CD8-positive, alpha-beta memory T cell (primary cell): ENCODE data around the gene SF3B4. TPM values are rescaled to one million over a fixed set of nuclear protein-coding genes. Genes with fewer than 3 reads are reported as not detected.
"Not testable (repeated sequence)": the region's sequence is repeated elsewhere in the genome, so short reads cannot be mapped to it uniquely, and the experiment has no call there.

Experiments used
- CTCF ChIA-PET: fragments of 350-600 bp; sonication (Branson Sonifier 250); formaldehyde crosslinking; loops from one replicate; lab custom pipeline; 2021; ENCODE audit warnings: antibody characterized with exemption; lab: Charles Lee
- POLR2A ChIA-PET: fragments of 350-600 bp; sonication (Branson Sonifier 250); formaldehyde crosslinking; loops from one replicate; lab custom pipeline; 2021; ENCODE audit warnings: antibody characterized with exemption; lab: Charles Lee
- DNase-seq, 5 donors: peaks; one replicate each; pipeline versions ENCODE4 v3.0.0 to v3.0.0-alpha.2; 2020 to 2022; ENCODE audit warnings: mixed read lengths in 1 of 5
- H3K27ac ChIP-seq: one replicate; pipeline ENCODE4 v1.7.0; 2013; ENCODE audit warnings: low read depth, mild to moderate bottlenecking, low read length, moderate library complexity
- H3K27me3 ChIP-seq: 2 replicates; pipeline ENCODE4 v1.7.0; 2013; ENCODE audit warnings: low read length, mild to moderate bottlenecking; ENCODE audit not compliant: insufficient read depth, poor library complexity, severe bottlenecking
- H3K36me3 ChIP-seq: 2 replicates; pipeline ENCODE4 v1.7.0; 2013; ENCODE audit warnings: mild to moderate bottlenecking, low read length, moderate library complexity; ENCODE audit not compliant: insufficient read depth
- H3K4me1 ChIP-seq: 2 replicates; pipeline ENCODE4 v1.7.0; 2013; ENCODE audit warnings: mild to moderate bottlenecking, low read length, moderate library complexity; ENCODE audit not compliant: insufficient read depth
- H3K4me3 ChIP-seq: 2 replicates; pipeline ENCODE4 v1.7.0; 2013; ENCODE audit warnings: mild to moderate bottlenecking, low read length
- H3K9me3 ChIP-seq: 2 replicates; pipeline ENCODE4 v1.7.0; 2013; ENCODE audit warnings: mild to moderate bottlenecking, low read length
- H3K27ac Mint-ChIP-seq, 8 donors: one replicate each; pipeline ENCODE4 v1.8.0; 2020 to 2021; ENCODE audit warnings: mixed read lengths in 8 of 8, mild to moderate bottlenecking in 6 of 8, inconsistent platforms in 3 of 8, moderate library complexity in 3 of 8
- H3K27me3 Mint-ChIP-seq, 2 donors: one replicate each; pipeline ENCODE4 v1.8.0; 2020 to 2021; ENCODE audit warnings: mixed read lengths in 2 of 2, mild to moderate bottlenecking in 1 of 2, moderate library complexity in 1 of 2
- H3K36me3 Mint-ChIP-seq, 3 donors: one replicate each; pipeline ENCODE4 v1.8.0; 2020 to 2021; ENCODE audit warnings: mixed read lengths in 3 of 3, inconsistent platforms in 1 of 3, mild to moderate bottlenecking in 1 of 3
- H3K4me1 Mint-ChIP-seq, 3 donors: one replicate each; pipeline ENCODE4 v1.8.0; 2020 to 2021; ENCODE audit warnings: mixed read lengths in 3 of 3, inconsistent platforms in 1 of 3, mild to moderate bottlenecking in 1 of 3
- H3K4me3 Mint-ChIP-seq, 7 donors: one replicate each; pipeline ENCODE4 v1.8.0; 2020 to 2021; ENCODE audit warnings: mixed read lengths in 7 of 7, mild to moderate bottlenecking in 6 of 7, moderate library complexity in 4 of 7, inconsistent platforms in 2 of 7
- H3K9me3 Mint-ChIP-seq, 5 donors: one replicate each; pipeline ENCODE4 v1.8.0; 2020 to 2022; ENCODE audit warnings: mixed read lengths in 5 of 5, mild to moderate bottlenecking in 3 of 5, moderate library complexity in 2 of 5, inconsistent platforms in 1 of 5
- polyA plus RNA-seq: library from polyadenylated mRNA; unstranded; fragments of 300-500 nt; fragmentation: Illumina TruSeq; gene quantifications from one replicate; pipeline ENCODE4 v1.2.3, GENCODE V29; 2021
- total RNA-seq, 2 experiments: library from RNA; stranded (reverse); gene quantifications; one replicate each; pipeline ENCODE4 v1.2.3, GENCODE V29; 2021

Gene SF3B4
- total and polyA plus RNA-seq, 3 experiments from 2014 or later = 111 to 124 (median 112) TPM

DNA sequence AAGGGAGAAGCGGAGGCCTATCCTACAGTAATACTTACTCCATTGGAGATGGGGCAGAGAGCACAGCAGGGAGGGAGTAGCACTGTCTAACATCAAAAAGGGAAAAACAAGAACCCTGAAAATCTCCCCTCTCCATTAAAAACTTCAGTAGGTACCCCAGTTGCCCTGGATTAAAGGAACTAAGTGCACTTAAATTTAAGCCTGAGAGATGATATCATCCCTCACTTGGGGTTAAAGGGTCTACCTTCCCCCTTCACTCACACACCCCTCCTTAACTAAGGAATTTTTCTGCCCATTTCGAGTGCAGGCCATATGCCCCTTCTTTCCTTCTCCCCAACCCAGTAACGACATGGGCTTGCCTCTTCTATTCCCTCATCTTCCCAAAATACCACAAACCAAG is 12.8 kb upstream of the SF3B4 start:
- POLR2A ChIA-PET = no interaction called here
- Histone ChIP-seq H3K36me3 (no peaks in the 10 kb centered on the region), H3K27me3 (no peaks in the 10 kb centered on the region), H3K4me3 (no peak overlapping the region), H3K4me1 (peaks cover 14% of the 10 kb centered on the region), H3K27ac (no peak overlapping the region), H3K9me3 (no peaks in the 10 kb centered on the region)
- no peak overlapping the region for H3K4me3 Mint-ChIP-seq
- DNase-seq = no peak
- CTCF ChIA-PET = no interaction called here
- peaks cover 20 to 28% (median 22%) of the 10 kb centered on the region in 3 donors for H3K4me1 Mint-ChIP-seq
- H3K27ac Mint-ChIP-seq = peak overlapping the region in 1 of 8 donors; percentile 58
- H3K36me3 Mint-ChIP-seq = peaks cover 0 to 14% (median 10%) of the 10 kb centered on the region in 3 donors
- no peaks in the 10 kb centered on the region for H3K27me3 Mint-ChIP-seq
- H3K9me3 Mint-ChIP-seq = no peaks in the 10 kb centered on the region

DNA sequence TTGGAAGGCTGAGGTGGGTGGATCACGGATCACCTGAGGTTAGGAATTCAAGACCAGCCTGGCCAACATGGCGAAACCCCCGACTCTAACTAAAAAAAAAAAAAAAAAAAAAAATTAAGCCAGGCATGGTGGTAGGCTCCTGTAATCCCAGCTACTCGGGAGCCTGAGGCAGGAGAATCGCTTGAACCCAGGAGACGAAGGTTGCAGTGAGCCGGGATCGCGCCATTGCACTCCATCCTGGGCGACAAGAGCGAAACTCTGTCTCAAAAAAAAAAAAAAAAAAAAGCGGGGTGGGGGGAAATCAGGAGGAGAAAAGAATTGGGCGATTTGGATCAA is 11.0 kb upstream of the SF3B4 start:
- H3K27ac ChIP-seq = peak overlapping the region; percentile 54
- not testable (repeated sequence) for H3K9me3 Mint-ChIP-seq, H3K27me3 Mint-ChIP-seq, H3K4me3 Mint-ChIP-seq, H3K36me3 Mint-ChIP-seq, DNase-seq, H3K9me3 ChIP-seq, H3K4me3 ChIP-seq, H3K27me3 ChIP-seq, H3K36me3 ChIP-seq
- Mint-ChIP-seq H3K4me1 (peaks cover 19 to 27% (median 22%) of the 10 kb centered on the region in 3 donors), H3K27ac (peak overlapping the region in 1 of 8 donors; percentile 63)
- POLR2A ChIA-PET = interaction anchor here (0.6 to 0.7 kb wide), 2 partner anchors 46 to 1903 kb away, joined by 4 to 5 read pairs; no protein-coding TSS in a partner anchor
- peaks cover 14% of the 10 kb centered on the region for H3K4me1 ChIP-seq
- CTCF ChIA-PET = interaction anchor here (1.4 kb wide), 1 partner anchor 16 kb away, joined by 3 read pairs; no protein-coding TSS in a partner anchor

DNA sequence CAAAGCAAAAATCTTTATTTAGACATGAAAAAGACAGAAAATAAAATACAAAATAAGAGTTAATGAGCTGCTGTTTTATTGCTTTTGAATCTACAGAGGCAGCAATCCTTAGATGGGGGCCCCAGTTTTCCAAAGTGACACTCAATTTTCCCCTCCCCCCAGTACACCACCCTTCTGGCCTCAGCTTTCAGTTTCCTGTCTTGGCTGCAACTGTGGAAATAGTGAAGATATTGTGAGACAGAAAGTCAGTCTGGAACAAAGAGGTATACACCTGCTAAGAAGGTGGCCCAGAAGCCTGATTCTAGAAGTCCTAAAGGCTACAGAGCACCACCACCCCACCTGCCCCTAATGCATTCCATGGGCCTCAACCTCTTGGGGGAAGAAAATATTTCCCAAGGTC is 10.2 kb upstream of the SF3B4 start:
- Mint-ChIP-seq H3K36me3 (no peaks in the 10 kb centered on the region), H3K4me3 (no peak overlapping the region), H3K27ac (peak overlapping the region in 2 of 8 donors; percentile 72 to 79), H3K27me3 (peaks cover 0 to 4% of the 10 kb centered on the region in 2 donors), H3K4me1 (peaks cover 14 to 18% (median 17%) of the 10 kb centered on the region in 3 donors), H3K9me3 (no peaks in the 10 kb centered on the region)
- no peaks in the 10 kb centered on the region for H3K36me3 ChIP-seq
- H3K4me3 ChIP-seq = no peak overlapping the region
- ChIA-PET POLR2A (interaction anchor here (0.6 to 0.8 kb wide), 2 partner anchors 10 to 13 kb away, joined by 3 to 6 read pairs; no protein-coding TSS in a partner anchor), CTCF (no interaction called here)
- peaks cover 14% of the 10 kb centered on the region for H3K4me1 ChIP-seq
- no peaks in the 10 kb centered on the region for H3K27me3 ChIP-seq
- no peak overlapping the region for H3K27ac ChIP-seq
- H3K9me3 ChIP-seq = no peaks in the 10 kb centered on the region
- DNase-seq = no peak

DNA sequence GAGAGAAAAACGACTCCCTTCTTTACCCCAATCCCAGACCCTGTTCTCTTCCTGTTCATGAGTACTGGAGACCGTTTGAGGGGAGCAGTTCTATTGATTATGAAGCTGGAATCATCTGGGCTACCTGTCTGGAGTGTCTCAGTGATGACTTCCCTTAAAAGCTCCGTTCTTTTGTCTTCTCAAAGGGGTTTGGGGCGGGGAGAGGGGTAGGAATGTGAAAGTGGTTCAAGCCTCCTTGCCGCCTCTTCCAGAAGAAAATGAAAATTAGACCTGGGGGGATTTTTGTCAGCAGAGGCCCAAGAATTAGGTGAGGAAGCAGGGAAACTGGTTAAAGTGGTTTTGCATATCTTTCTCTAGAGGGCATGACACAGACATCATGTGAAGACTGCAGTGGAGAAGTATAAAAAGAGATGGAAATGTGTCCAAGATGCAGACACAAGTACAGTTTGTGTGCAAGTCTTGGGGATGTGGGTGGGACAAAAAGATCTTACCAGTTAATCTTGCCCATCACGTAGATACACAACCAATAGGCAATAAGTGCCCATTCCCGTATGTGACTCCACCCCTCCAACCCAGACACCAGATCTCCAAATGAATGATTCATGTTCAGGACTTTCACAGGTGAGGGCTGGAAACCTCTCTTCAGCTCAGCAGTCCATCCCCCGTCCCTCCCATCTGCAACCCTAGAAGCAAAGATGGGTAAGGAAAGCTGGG is 9.5 kb upstream of the SF3B4 start:
- POLR2A ChIA-PET = interaction anchor here (0.8 kb wide), 1 partner anchor 9 kb away, joined by 3 read pairs; no protein-coding TSS in a partner anchor
- Mint-ChIP-seq H3K27ac (peak overlapping the region in 1 of 8 donors; percentile 79), H3K4me3 (peak overlapping the region in 1 of 7 donors; percentile 16), H3K9me3 (no peaks in the 10 kb centered on the region), H3K27me3 (peaks cover 3 to 7% of the 10 kb centered on the region in 2 donors), H3K36me3 (peaks cover 0 to under 1% (median 0%) of the 10 kb centered on the region in 3 donors), H3K4me1 (peaks cover 14 to 18% (median 17%) of the 10 kb centered on the region in 3 donors)
- CTCF ChIA-PET = no interaction called here
- no peak for DNase-seq
- Histone ChIP-seq H3K4me1 (peaks cover 14% of the 10 kb centered on the region), H3K27ac (no peak overlapping the region), H3K36me3 (no peaks in the 10 kb centered on the region), H3K27me3 (no peaks in the 10 kb centered on the region), H3K9me3 (no peaks in the 10 kb centered on the region), H3K4me3 (no peak overlapping the region)

DNA sequence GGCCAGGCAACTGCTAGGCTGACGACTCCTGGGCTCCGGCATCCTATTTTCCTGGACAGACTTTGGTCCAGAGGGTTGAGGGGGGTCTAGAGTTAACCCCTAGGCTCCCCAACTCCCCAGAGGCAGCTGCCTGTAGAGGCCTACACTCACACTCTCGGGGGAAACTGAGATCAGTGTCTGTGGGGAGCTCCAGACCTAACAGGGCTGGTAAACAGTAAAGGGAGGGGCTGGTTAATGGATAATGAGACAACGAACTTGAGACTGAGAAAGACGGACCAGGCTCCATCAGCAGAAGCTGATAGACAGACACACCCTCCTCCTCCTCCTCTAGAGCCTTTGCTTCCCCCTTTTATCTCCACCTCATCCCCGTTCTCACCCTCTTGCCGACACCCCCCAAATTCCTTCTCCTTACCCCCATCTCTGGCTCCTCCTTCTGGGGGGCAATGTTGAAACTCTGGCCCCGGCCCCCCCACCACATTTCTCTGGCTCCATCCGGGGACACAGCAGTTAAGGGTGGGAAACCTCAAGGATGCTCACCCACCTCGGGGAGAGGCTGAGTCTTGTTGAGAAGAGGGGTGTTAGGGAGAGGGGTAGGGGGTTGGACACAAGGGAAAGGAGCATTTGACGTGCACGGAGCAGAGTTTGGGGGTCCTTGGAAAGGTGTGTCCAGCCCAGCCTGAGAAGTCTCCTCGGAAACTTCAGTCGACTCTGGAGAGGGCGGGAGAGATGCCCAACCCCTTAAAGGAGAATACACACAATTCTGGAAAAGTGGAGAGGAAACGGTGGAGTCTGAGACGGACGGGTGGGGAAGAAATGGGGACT is 8.8 kb upstream of the SF3B4 start, which contains the start of gene MTMR11:
MTMR11 (minus strand) TSS at position 710 of the 822 bp plus-strand sequence; CDS start at position 478, 232 bp downstream.
- Histone ChIP-seq H3K27ac (peak within 1 kb of the TSS; percentile 20), H3K4me3 (no peak within 1 kb of the TSS), H3K9me3 (no peaks in the 10 kb centered on the region), H3K4me1 (peaks cover 14% of the 10 kb centered on the region), H3K36me3 (no peaks in the 10 kb centered on the region), H3K27me3 (no peaks in the 10 kb centered on the region)
- ChIA-PET CTCF (no interaction called here), POLR2A (interaction anchor here (1.0 kb wide), 1 partner anchor 49 kb away, joined by 4 read pairs; a partner anchor contains a TSS)
- Mint-ChIP-seq H3K9me3 (no peaks in the 10 kb centered on the region), H3K36me3 (peaks cover 0 to 8% (median 0%) of the 10 kb centered on the region in 3 donors), H3K4me3 (peak within 1 kb of the TSS in 1 of 7 donors; percentile 16), H3K27ac (peak within 1 kb of the TSS in 2 of 8 donors; percentile 31 to 79), H3K4me1 (peaks cover 14 to 18% (median 17%) of the 10 kb centered on the region in 3 donors), H3K27me3 (peaks cover 4 to 15% of the 10 kb centered on the region in 2 donors)
- DNase-seq = no peak

DNA sequence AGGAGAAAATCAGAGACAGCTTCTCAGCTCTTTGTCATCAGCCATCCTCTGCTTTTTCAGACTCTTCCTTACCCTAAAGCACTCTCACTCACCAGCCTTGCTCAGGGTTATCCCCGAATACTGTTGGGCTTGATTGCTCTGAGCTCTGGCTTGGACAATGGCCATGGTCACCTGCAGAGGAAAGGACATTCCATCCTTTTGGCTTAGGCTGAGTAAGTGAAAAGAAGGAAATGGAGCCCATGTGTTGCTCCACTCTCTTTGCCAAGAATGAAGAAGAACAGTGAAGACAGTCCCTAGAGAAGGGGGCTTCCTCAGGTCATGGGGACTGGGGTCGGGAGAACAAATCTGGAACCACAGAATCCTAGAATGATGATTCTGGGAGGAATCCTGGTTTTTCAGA is 6.8 kb upstream of the SF3B4 start:
- no peaks in the 10 kb centered on the region for H3K9me3 Mint-ChIP-seq
- ChIA-PET CTCF (no interaction called here), POLR2A (no interaction called here)
- no peak for DNase-seq
- no peaks in the 10 kb centered on the region for H3K36me3 ChIP-seq
- no peak overlapping the region for H3K27ac Mint-ChIP-seq
- H3K27me3 ChIP-seq = no peaks in the 10 kb centered on the region
- no peak overlapping the region for H3K4me3 Mint-ChIP-seq
- H3K4me1 Mint-ChIP-seq = peaks cover 12 to 17% (median 16%) of the 10 kb centered on the region in 3 donors
- no peak overlapping the region for H3K27ac ChIP-seq
- H3K4me1 ChIP-seq = peaks cover 14% of the 10 kb centered on the region
- peaks cover 0 to 16% (median 0%) of the 10 kb centered on the region in 3 donors for H3K36me3 Mint-ChIP-seq
- H3K4me3 ChIP-seq = no peak overlapping the region
- H3K27me3 Mint-ChIP-seq = peaks cover 9 to 23% of the 10 kb centered on the region in 2 donors
- no peaks in the 10 kb centered on the region for H3K9me3 ChIP-seq

DNA sequence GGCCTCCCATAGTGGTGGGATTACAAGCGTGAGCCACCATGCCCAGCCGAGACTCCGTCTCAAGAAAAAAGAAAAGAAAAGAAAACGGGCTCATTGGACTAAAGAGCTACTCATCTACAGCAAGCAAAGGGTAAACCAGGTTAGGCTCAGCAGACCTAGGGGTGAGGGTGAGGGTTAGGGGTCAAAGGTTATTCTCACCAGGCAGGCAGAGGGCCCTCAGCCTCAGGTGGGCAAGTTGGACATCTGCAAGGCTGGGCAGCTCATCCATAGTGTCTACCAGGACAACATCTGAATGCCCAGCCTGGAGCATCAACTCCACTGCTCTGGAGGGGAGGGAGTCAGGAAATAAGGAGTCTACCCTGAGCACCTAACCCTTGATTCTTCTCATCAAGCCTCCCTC is 5.6 kb upstream of the SF3B4 start:
- CTCF ChIA-PET = no interaction called here
- Histone ChIP-seq H3K27ac (no peak overlapping the region), H3K4me1 (peaks cover 15% of the 10 kb centered on the region), H3K9me3 (no peaks in the 10 kb centered on the region), H3K27me3 (no peaks in the 10 kb centered on the region), H3K36me3 (no peaks in the 10 kb centered on the region), H3K4me3 (no peak overlapping the region)
- no peak for DNase-seq
- no peak overlapping the region for H3K4me3 Mint-ChIP-seq
- no peaks in the 10 kb centered on the region for H3K9me3 Mint-ChIP-seq
- peaks cover 9 to 23% of the 10 kb centered on the region in 2 donors for H3K27me3 Mint-ChIP-seq
- H3K4me1 Mint-ChIP-seq = peaks cover 15 to 22% (median 17%) of the 10 kb centered on the region in 3 donors
- peak overlapping the region in 1 of 8 donors; percentile 17 for H3K27ac Mint-ChIP-seq
- peaks cover 0 to 16% (median 0%) of the 10 kb centered on the region in 3 donors for H3K36me3 Mint-ChIP-seq
- POLR2A ChIA-PET = no interaction called here
